ENCODE results near the gene HSPB1.

The HSPB1 gene

GRCh38 chr7:76326646-76327233 lies 24.3 kb downstream of the HSPB1 start:
- TF ChIP-seq CTCF (IDR thresholded peaks at IDR 0.05; ENCODE audit: extremely low read depth, missing control alignments): no peak
- no peak for DNase-seq (ENCODE audit: low spot score)

GRCh38 chr7:76327610-76328009 lies 25.1 kb downstream of the HSPB1 start:
- TF ChIP-seq CTCF (IDR thresholded peaks at IDR 0.05; ENCODE audit: extremely low read depth, missing control alignments): no peak

GRCh38 chr7:76328389-76328788 lies 25.9 kb downstream of the HSPB1 start:
- DNase-seq (ENCODE audit: low spot score): no peak
- no peak for TF ChIP-seq CTCF (IDR thresholded peaks at IDR 0.05; ENCODE audit: extremely low read depth, missing control alignments)

More at GRCh38 chr7:76327610-76328009, 25.1 kb downstream of the HSPB1 start:
- DNase-seq (ENCODE audit: low spot score): no peak

- no peak for TF ChIP-seq CTCF (IDR thresholded peaks at IDR 0.05; ENCODE audit: extremely low read depth, missing control alignments)
- DNase-seq (ENCODE audit: low spot score): no peak
Measured at GRCh38 chr7:76329479-76329878, 27.0 kb downstream of the HSPB1 start.

GRCh38 chr7:76330261-76330660 lies 27.8 kb downstream of the HSPB1 start:
- DNase-seq (ENCODE audit: low spot score): no peak
- TF ChIP-seq CTCF (IDR thresholded peaks at IDR 0.05; ENCODE audit: extremely low read depth, missing control alignments): no peak

GRCh38 chr7:76330673-76331072 lies 28.2 kb downstream of the HSPB1 start:
- DNase-seq (ENCODE audit: low spot score): no peak
- TF ChIP-seq CTCF (IDR thresholded peaks at IDR 0.05; ENCODE audit: extremely low read depth, missing control alignments): no peak

GRCh38 chr7:76332078-76332477 lies 29.6 kb downstream of the HSPB1 start:
- DNase-seq (ENCODE audit: low spot score): no peak
- TF ChIP-seq CTCF (IDR thresholded peaks at IDR 0.05; ENCODE audit: extremely low read depth, missing control alignments): no peak
